NCI-H2171 (cell line): ENCODE results near the gene MCUB.
"Not testable (repeated sequence)": the region's sequence is repeated elsewhere in the genome, so short reads cannot be mapped to it uniquely, and the experiment has no call there.

ENCODE experiments used
- DNase-seq: peaks from one replicate; lab custom pipeline; 2025; lab: John Stamatoyannopoulos, UW

The MCUB gene

GRCh38 chr4:109559983-109560686, at the start of gene MCUB:
MCUB (plus strand) TSS chr4:109560246; CDS start chr4:109560338, 92 bp downstream.
- DNase-seq, result peak; percentile 67

DNA sequence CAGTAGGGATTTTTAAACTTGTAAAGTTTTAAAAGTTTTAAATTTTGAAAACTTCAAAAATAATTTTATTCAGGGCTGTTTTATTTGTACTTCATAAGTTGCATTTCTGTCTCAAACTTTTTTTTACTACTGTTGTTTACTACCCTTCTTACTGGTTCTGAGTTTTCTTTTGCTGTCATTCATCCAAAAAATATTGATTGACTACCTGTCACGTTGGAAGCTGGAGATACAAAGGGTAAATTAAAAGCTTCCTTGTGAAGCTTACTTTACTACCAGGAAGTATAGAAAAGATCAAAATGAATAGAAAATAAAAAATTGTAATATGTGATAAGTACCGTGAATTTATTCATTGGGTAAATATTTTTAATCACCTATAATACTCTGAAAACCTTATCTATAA, 49.4 kb upstream of the MCUB start:
- DNase-seq, result no peak

- DNase-seq, result no peak
These were observed 48.6 kb upstream of the MCUB start for GRCh38 chr4:109511414-109511813.

- DNase-seq, result not testable (repeated sequence)
These were observed 46.7 kb upstream of the MCUB start for GRCh38 chr4:109513368-109513767.

DNA sequence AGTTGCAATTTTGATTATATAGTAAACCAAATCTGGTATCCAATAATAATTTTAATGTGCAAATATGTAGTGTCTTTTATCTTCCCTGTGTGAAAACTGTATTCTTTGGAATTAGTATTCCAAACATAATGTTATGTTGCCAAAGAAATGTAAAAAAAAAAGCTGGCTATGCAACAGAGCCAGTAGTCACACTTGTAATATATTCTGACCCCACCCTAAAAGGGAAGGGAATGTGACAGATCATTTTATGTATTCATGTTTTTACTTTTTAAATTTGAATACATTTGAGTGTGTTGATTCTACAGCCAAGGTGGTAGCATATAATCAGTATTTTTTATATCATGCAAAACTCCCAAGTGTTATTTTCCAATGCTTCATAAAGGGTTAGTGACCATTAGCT, 27.9 kb upstream of the MCUB start:
- DNase-seq, result no peak

DNA sequence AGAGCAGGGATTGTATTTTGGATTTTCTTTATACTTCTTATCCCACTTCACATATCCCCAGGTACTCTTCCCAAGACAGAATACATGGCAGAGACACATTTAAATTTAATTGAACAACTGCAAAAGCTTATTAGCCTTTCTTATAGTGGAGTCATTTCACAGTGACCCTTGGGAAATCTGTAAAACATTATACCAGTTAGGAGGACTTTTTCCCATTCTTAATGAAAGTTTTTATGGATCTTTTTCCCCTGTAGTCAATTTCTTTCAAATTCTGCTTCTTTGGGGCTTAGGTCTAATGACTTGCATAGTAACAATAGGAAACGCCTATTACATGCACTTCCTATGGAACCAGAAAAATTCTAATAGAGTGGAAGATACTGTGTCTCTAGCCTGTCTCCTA, 14.6 kb upstream of the MCUB start:
- DNase-seq, result no peak

DNA sequence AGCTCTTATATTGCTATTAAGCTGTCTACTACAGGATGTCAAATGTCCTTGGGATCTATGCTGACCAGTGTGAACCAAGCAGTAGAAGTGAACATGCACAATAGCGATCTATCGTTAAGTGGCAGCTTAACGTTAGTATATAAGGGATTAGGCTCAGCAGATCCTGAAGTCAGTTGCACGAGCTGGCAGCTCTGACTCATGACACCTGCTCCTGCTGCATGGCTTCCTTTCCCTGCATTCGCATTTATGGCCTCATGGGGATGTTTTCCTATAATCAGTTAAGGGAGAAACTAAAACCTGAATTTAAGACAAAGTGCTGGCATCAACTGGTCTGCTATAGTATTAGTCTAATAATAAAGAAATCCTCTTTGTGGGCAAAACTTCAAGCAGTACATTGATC, 12.7 kb upstream of the MCUB start:
- no peak for DNase-seq

DNA sequence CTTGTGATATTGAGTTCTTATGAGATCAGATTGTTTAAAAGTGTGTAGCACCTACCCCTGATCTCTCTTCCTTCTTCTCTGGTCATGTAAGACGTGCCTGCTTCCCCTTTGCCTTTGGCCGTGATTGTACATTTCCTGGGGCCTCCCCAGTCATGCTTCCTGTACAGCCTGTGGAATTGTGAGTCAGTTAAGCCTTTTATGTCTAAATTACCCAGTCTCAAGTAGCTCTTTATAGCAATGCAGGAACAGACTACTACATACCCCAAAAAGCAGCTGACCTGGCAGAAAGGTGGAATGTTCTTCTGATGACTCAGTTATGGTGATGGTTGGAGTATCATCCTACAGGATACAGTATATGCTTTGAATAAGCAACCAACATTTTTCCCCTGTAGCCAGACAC, 11.4 kb upstream of the MCUB start:
- no peak for DNase-seq

GRCh38 chr4:109552237-109552636, 7.8 kb upstream of the MCUB start:
- no peak for DNase-seq

GRCh38 chr4:109553130-109553529, 6.9 kb upstream of the MCUB start:
- no peak for DNase-seq

- no peak for DNase-seq
These were observed 5.1 kb upstream of the MCUB start for GRCh38 chr4:109554971-109555370.

DNA sequence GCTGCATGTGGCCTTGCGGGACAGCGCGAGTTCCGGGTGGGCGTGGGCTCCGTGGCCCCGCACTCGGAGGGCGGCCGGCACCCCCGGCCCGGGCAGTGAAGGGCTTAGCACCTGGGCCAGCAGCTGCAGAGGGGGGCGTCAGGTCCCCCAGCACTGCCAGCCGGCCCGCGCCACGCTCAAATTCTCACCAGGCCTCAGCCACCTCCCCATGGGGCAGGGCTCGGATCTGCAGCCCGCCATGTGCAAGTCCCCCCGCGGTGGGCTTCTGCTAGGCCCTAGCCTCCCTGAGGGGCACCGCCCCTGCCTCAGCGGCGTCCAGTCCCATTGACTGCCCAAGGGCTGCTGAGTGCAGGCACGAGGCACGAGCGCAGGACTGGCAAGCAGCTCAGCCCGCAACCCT, 2.6 kb upstream of the MCUB start:
- no peak for DNase-seq

DNA sequence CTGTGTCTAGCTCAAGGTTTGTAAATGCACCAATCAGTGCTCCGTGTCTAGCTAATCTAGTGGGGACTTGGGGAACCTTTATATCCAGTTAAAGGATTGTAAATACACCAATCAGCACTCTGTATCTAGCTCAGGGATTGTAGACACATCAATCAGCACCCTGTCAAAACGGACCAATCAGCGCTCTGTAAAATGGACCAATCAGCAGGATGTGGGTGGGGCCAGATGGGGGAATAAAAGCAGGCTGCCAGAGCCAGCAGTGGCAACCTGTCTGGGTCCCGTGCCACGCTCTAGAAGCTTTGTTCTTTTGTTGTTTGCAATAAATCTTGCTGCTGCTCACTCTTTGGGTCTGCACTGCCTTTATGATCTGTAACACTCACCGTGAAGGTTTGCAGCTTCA, 2.0 kb upstream of the MCUB start:
- not testable (repeated sequence) for DNase-seq

DNA sequence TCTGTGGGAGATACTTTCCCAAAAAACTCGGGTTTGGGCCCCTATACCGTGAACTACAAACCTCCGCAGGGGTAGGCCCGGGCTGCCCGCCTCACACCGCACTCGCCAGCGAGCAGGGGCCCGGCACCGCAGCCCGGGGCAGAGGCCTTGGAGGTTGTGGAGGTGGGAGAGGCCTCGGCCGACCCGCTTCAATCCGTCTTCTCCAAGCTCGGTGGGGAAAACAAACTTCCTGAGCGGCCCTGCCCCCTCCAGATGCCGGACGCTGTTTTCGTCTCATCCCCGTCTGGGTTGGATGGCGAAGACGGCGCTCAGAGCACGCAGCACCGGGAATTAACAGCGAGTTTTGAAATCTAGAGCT, 442 bp upstream of the MCUB start:
- DNase-seq, result no peak

DNA sequence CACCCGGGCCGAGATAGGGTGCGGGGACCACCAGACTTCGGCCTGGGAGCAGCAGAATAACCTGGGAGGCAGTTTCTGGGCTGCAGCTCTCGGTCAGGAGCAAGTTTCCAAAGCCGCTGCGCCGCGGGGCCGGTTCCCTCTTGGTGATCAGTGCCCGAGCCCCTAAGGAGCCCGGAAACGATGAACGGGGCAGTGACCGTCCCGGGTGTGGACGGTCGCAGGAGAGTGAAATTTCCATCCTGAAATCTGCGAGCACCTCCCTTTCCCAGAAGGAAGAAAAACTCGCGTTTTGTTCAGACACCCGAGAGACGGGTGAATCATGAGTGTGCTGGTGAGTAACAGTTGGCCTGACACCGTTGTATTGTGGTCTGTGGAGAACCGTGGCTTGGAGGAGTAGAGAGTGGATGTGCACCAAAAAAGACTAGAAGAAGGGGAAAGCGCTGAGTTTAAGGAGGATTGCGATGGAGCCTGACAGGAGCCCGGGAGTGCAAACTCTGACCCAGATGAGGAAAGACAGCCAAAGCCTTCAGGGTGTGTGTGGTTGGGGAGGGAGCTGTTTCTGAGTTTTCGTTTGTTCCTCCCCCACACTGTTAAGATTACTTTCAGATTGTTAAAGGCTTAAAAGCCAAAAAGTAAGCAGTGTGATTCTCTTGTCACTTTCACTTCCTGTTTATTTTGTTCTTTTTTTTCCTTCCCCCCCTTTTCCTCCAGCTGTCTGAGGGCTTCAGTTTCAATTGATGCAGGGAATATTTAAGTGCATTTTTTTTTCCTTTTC, 828 bp downstream of the MCUB start:
- no peak for DNase-seq

DNA sequence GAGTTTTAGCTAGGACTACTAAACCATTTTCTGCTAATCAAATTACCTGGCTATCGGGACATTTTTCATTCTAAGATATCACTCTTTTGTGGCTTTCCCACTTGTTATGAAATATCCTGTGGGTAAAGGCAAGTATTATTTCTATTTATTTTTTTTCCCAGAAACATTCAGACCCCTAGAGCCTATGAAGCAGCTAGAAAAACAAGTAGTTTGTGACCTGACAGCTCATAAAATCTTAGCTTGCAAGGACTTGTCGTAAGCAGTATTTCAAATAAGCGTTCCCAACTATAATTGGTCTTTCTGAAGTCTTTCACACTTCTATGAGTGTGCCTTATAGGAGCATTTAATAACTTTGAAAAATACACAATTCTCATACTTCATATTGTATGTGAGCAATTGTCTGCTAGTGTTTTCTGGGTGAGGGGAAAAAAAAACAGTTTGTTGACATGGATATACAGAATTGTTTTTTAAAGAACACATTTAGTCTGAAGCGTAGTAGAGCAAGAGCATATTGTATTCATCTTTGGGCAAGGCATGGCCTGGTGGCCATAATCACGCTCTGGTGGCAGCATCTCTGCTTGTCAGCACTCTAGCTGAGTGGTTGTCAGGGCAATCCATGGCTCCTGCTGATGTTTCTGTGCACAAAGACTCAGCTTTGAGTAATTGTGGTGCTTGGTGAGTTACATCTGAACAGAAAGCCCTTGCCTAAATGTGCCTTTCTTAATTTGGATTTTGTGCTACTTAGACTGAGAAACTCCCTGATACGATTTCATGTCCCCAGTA, 2.6 kb downstream of the MCUB start:
- no peak for DNase-seq

GRCh38 chr4:109571494-109571893, 11.4 kb downstream of the MCUB start:
- no peak for DNase-seq

DNA sequence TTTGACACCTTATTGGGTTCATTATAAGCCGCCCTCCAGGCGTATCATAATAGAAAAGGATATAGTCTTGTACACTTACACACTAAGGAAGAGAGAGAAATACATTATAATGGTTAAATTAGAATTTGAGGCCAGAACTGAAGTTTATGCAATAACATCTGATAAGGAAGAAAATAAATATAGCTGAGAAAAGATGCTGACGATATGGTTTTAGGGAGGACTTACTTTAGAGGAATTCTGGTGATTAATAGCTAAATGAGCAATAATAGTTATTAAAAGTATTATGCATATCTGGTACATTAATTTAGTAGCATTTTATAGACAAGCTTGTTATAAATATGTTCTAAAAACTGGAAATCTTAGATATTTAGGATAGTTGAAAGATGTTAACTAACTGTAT, 12.1 kb downstream of the MCUB start:
- DNase-seq, result no peak

- DNase-seq, result no peak
These were observed 14.4 kb downstream of the MCUB start for GRCh38 chr4:109574443-109574850.

- DNase-seq, result no peak
These were observed 15.1 kb downstream of the MCUB start for GRCh38 chr4:109574931-109575804.

DNA sequence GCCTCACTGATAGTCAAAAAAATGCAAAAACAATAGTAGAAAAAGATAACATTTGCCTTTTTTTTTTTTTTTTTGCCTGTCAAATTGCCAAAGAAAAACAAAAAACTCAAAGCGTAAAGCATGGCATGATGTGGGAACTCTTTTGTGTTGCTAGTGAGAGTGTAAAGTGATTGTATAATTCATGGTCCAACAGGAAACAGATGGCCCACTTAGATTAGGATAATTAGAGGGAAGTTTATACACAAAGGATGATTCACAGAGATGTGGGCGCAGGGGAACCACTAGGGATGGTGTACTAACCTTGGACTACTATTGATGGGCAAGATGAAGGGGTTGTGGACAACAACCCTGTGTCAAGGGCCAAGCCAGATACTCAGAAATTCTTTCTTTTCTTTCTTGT, 16.4 kb downstream of the MCUB start:
- no peak for DNase-seq

GRCh38 chr4:109578846-109579245, 18.8 kb downstream of the MCUB start:
- DNase-seq, result no peak
